SK-N-SH (cell line): ENCODE results near the gene IGFL4. TPM values are rescaled to one million over a fixed set of nuclear protein-coding genes. Genes with fewer than 3 reads are reported as not detected.

Experiments used
- CTCF ChIA-PET: fragments of 300-600, 350-600 bp; formaldehyde crosslinking; extraction: SDS; loops from one replicate; lab custom pipeline; 2021; lab: Yijun Ruan, JAX
- POLR2A ChIA-PET: fragments of 350-600 bp; sonication (Branson Sonifier 250); formaldehyde crosslinking; extraction: SDS; loops from one replicate; lab custom pipeline; 2020; ENCODE audit warnings: antibody characterized with exemption, inconsistent platforms; lab: Yijun Ruan, JAX
- DNase-seq: peaks from one replicate; pipeline ENCODE4 v3.0.0; 2012
- H2AFZ ChIP-seq: fragments of 200-600 bp; sonication (generic); 2 replicates; pipeline ENCODE4 v1.8.1; 2016; ENCODE audit warnings: antibody characterized with exemption, mild to moderate bottlenecking, low read depth
- H3F3A ChIP-seq: fragments of 200-600 bp; sonication (generic); replicated peaks from 2 replicates; pipeline ENCODE3; 2016; ENCODE audit warnings: antibody characterized with exemption, mild to moderate bottlenecking; ENCODE audit not compliant: insufficient read depth
- H3K27ac ChIP-seq, 2 experiments: fragments of 200-500 bp in 1 of 2; fragments of 200-600 bp in 1 of 2; sonication (Bioruptor generic) in 1 of 2; sonication (generic), shearing (Covaris generic) in 1 of 2; 2 replicates each; pipeline versions ENCODE4 v1.5.1 to v1.6.1; 2014 to 2016; ENCODE audit warnings: low read depth in 2 of 2, inconsistent platforms in 1 of 2, low read length in 1 of 2, mild to moderate bottlenecking in 1 of 2, mixed read lengths in 1 of 2
- H3K27me3 ChIP-seq: fragments of 200-600 bp; sonication (generic), shearing (Covaris generic); 2 replicates; pipeline ENCODE4 v1.6.1; 2016; ENCODE audit warnings: mixed run types; ENCODE audit not compliant: insufficient read depth
- H3K36me3 ChIP-seq, 2 experiments: fragments of 200-500 bp in 1 of 2; fragments of 200-600 bp in 1 of 2; sonication (Bioruptor generic) in 1 of 2; sonication (generic) in 1 of 2; replicated peaks in 1 of 2; 2 replicates each; pipeline versions ENCODE3 to v1.5.1; 2014 to 2016; ENCODE audit warnings: low read length in 1 of 2, mild to moderate bottlenecking in 1 of 2; ENCODE audit not compliant: insufficient read depth in 2 of 2, control insufficient read depth in 1 of 2
- H3K4me1 ChIP-seq, 2 experiments: fragments of 200-500 bp in 1 of 2; fragments of 200-600 bp in 1 of 2; sonication (Bioruptor generic) in 1 of 2; sonication (generic), shearing (Covaris generic) in 1 of 2; 2 replicates each; pipeline versions ENCODE4 v1.5.1 to v1.6.1; 2014 to 2016; ENCODE audit warnings: low read depth in 1 of 2, low read length in 1 of 2, mixed run types in 1 of 2; ENCODE audit not compliant: insufficient read depth in 2 of 2, control insufficient read depth in 1 of 2
- H3K4me2 ChIP-seq: fragments of 200-600 bp; sonication (generic), shearing (Covaris generic); 2 replicates; pipeline ENCODE4 v1.6.1; 2017; ENCODE audit warnings: mixed run types
- H3K4me3 ChIP-seq, 2 experiments: fragments of 200-500 bp in 1 of 2; fragments of 200-600 bp in 1 of 2; sonication (Bioruptor generic) in 1 of 2; sonication (generic), shearing (Covaris generic) in 1 of 2; 2 replicates each; pipeline versions ENCODE4 v1.5.1 to v1.8.1; 2014 to 2016; ENCODE audit warnings: low read depth in 2 of 2, inconsistent platforms in 1 of 2, low read length in 1 of 2, mild to moderate bottlenecking in 1 of 2, mixed read lengths in 1 of 2, moderate library complexity in 1 of 2
- H3K79me2 ChIP-seq: fragments of 200-600 bp; sonication (generic); 2 replicates; pipeline ENCODE4 v1.8.1; 2017; ENCODE audit warnings: mild to moderate bottlenecking; ENCODE audit not compliant: insufficient read depth
- H3K9ac ChIP-seq: fragments of 200-600 bp; sonication (generic); 2 replicates; pipeline ENCODE4 v1.6.1; 2017; ENCODE audit warnings: mixed run types
- H3K9me2 ChIP-seq: fragments of 200-600 bp; sonication (generic); 2 replicates; pipeline ENCODE4 v1.6.1; 2017; ENCODE audit warnings: mixed run types
- H3K9me3 ChIP-seq: fragments of 200-600 bp; sonication (generic); 2 replicates; pipeline ENCODE4 v1.6.1; 2017; ENCODE audit warnings: mixed run types, mild to moderate bottlenecking, moderate library complexity
- H4K20me1 ChIP-seq: fragments of 200-600 bp; sonication (generic); 2 replicates; pipeline ENCODE4 v1.6.1; 2017; ENCODE audit warnings: mild to moderate bottlenecking, mixed run types; ENCODE audit not compliant: insufficient read depth
- ELF1 ChIP-seq: IDR thresholded peaks from 2 replicates; pipeline ENCODE4 v1.4.0; 2012
- EP300 ChIP-seq, 2 experiments: IDR thresholded peaks; 2 replicates each; pipeline versions ENCODE4 v1.4.0 to v1.6.1; 2012; ENCODE audit warnings: borderline replicate concordance in 1 of 2, low read depth in 1 of 2, low read length in 1 of 2
- EZH2phosphoT487 ChIP-seq: fragments of 200-600 bp; sonication (generic); IDR thresholded peaks from 2 replicates; pipeline ENCODE4 v1.6.1; 2017; ENCODE audit warnings: low read depth, mixed run types, mild to moderate bottlenecking, antibody characterized with exemption, moderate library complexity, borderline replicate concordance
- FOSL2 ChIP-seq: IDR thresholded peaks from 2 replicates; pipeline ENCODE4 v1.4.0; 2012; ENCODE audit warnings: low read depth, mild to moderate bottlenecking, moderate library complexity, borderline replicate concordance
- IRF3 ChIP-seq: fragments of 150-350 bp; IDR thresholded peaks from 2 replicates; pipeline ENCODE4 v1.6.1; 2016; ENCODE audit warnings: mild to moderate bottlenecking, low read depth, low read length
- MEF2A ChIP-seq: IDR thresholded peaks from 2 replicates; pipeline ENCODE4 v1.4.0; 2012; ENCODE audit warnings: low read depth, borderline replicate concordance
- MXI1 ChIP-seq: IDR thresholded peaks from 2 replicates; pipeline ENCODE4 v1.6.1; 2012; ENCODE audit warnings: mild to moderate bottlenecking, low read depth, low read length, improper control_type of control experiment
- NFIC ChIP-seq: IDR thresholded peaks from 2 replicates; pipeline ENCODE4 v1.4.0; 2012; ENCODE audit warnings: borderline replicate concordance
- NRF1 ChIP-seq: IDR thresholded peaks from 2 replicates; pipeline ENCODE4 v1.6.1; 2012; ENCODE audit warnings: low read depth, mild to moderate bottlenecking, low read length
- RAD21 ChIP-seq: IDR thresholded peaks from 2 replicates; pipeline ENCODE4 v1.6.1; 2012; ENCODE audit warnings: mild to moderate bottlenecking, low read length
- RXRA ChIP-seq: IDR thresholded peaks from 2 replicates; pipeline ENCODE4 v1.4.0; 2012; ENCODE audit warnings: low read depth, mild to moderate bottlenecking, borderline replicate concordance
- YY1 ChIP-seq: IDR thresholded peaks from 2 replicates; pipeline ENCODE4 v1.4.0; 2012; ENCODE audit warnings: low read depth, mild to moderate bottlenecking
- ZBTB33 ChIP-seq: IDR thresholded peaks from 2 replicates; pipeline ENCODE4 v1.4.0; 2012; ENCODE audit warnings: low read depth, borderline replicate concordance
- WGBS: methylation state at CpG from one replicate; pipeline ENCODE4 v1.1.6; 2017; ENCODE audit warnings: low lambda C conversion rate; 5-methylcytosine and 5-hydroxymethylcytosine counted together
- polyA plus RNA-seq, 3 experiments: library from polyadenylated mRNA; depleted of rRNA; stranded (reverse); fragments of >200 nt; gene quantifications; 2 replicates each; pipeline ENCODE4 v1.2.3, GENCODE V29; 2012
- TF ChIP-seq, protein P1 (sequence below): IDR thresholded peaks from 2 replicates; pipeline ENCODE4 v1.4.0; 2012; ENCODE audit warnings: low read depth, borderline replicate concordance

IGFL4 gene
- polyA plus RNA-seq, 1 of the 3 experiments (the other 2 are of a cell fraction): not detected

DNA sequence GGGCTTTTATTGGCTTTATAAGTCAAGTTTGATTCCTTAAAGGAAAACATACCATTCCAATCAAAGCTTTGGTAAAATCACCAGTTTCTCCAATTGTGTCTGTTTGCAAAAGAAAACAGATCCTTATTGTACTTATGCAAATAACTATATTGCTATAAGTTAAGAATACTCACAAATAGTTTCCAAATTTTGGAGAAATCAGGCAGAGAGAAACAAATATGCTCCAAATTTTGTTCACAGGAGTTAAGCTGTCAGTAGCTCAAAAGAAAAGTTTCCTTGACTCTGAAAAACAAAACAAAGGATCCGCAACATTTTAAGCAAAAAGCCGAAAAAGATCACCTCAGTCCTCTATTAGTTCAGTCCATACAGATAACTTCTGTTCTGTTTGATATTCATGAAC, 19.2 kb upstream of the IGFL4 start:
- WGBS: 17% methylated on average over 2 of the region's 2 CpGs

More for the DNA sequence above, 19.2 kb upstream of the IGFL4 start:
- H2AFZ ChIP-seq: no peak overlapping the region
- no peaks in the 10 kb centered on the region for H4K20me1 ChIP-seq
- no peaks in the 10 kb centered on the region for H3K79me2 ChIP-seq
- no peak overlapping the region for H3K9ac ChIP-seq
- no peak overlapping the region for H3K4me3 ChIP-seq
- DNase-seq: no peak
- no peaks in the 10 kb centered on the region for H3K9me2 ChIP-seq
- no peaks in the 10 kb centered on the region for H3K36me3 ChIP-seq
- H3K4me2 ChIP-seq: no peak overlapping the region
- ChIA-PET POLR2A (no interaction called here), CTCF (interaction anchor here (1.4 to 4.6 kb wide), 2 partner anchors 17 to 31 kb away, joined by 6 to 24 read pairs; no protein-coding TSS in a partner anchor)
- TF ChIP-seq YY1: no peak
- TF ChIP-seq ELF1: no peak
- TF ChIP-seq EP300 (IDR thresholded peaks at IDR 0.05; ENCODE audit: borderline replicate concordance in 1 of 2, low read depth in 1 of 2, low read length in 1 of 2): no peak
- no peak for TF ChIP-seq IRF3
- TF ChIP-seq EZH2phosphoT487: no peak
- no peak for TF ChIP-seq NFIC
- TF ChIP-seq FOSL2: no peak
- TF ChIP-seq RAD21: no peak
- no peak for TF ChIP-seq NRF1
- TF ChIP-seq ZBTB33: no peak
- no peak for TF ChIP-seq RXRA
- TF ChIP-seq MXI1: no peak
- TF ChIP-seq, protein P1, sequence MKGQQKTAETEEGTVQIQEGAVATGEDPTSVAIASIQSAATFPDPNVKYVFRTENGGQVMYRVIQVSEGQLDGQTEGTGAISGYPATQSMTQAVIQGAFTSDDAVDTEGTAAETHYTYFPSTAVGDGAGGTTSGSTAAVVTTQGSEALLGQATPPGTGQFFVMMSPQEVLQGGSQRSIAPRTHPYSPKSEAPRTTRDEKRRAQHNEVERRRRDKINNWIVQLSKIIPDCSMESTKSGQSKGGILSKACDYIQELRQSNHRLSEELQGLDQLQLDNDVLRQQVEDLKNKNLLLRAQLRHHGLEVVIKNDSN: no peak
- no peak for TF ChIP-seq MEF2A
- H3K27ac ChIP-seq: no peak overlapping the region
- no peaks in the 10 kb centered on the region for H3K4me1 ChIP-seq
- no peaks in the 10 kb centered on the region for H3F3A ChIP-seq
- H3K9me3 ChIP-seq: peaks cover 16% of the 10 kb centered on the region; the same call in 1 of the 2 replicates
- H3K27me3 ChIP-seq: peaks cover 51% of the 10 kb centered on the region; the same call in 1 of the 2 replicates
